H1 (cell line): Measurements from ENCODE around the gene NAPA. TPM values are rescaled to one million over a fixed set of nuclear protein-coding genes. Genes with fewer than 3 reads are reported as not detected.

ENCODE experiments used
- CTCF ChIA-PET: fragments of 300-600 bp; sonication (Branson Sonifier 250); formaldehyde crosslinking; loops from one replicate; lab custom pipeline; 2021; ENCODE audit not compliant: partially characterized antibody; lab: Charles Lee
- POLR2A ChIA-PET: fragments of 300-600 bp; sonication (Branson Sonifier 250); formaldehyde crosslinking; loops from one replicate; lab custom pipeline; 2021; ENCODE audit warnings: inconsistent platforms; ENCODE audit not compliant: partially characterized antibody; lab: Charles Lee
- DNase-seq, 2 experiments: peaks; one replicate each; pipeline versions ENCODE4 v3.0.0 to v3.0.0-alpha.2; 2010 to 2022; ENCODE audit warnings: low spot score in 2 of 2, low read depth in 1 of 2, mixed read lengths in 1 of 2
- FAIRE-seq: peaks from 2 replicates; lab custom pipeline; 2011; peaks lifted over from hg19 to GRCh38; lab: Jason Lieb, UNC
- H2AFZ ChIP-seq: 2 replicates; pipeline ENCODE4 v1.8.1; 2012; ENCODE audit warnings: low read length, inconsistent platforms
- H2AK5ac ChIP-seq: 2 replicates; pipeline ENCODE4 v1.6.1; 2013; ENCODE audit warnings: low read depth, low read length
- H2BK120ac ChIP-seq: replicated peaks from 2 replicates; pipeline ENCODE3; 2013; ENCODE audit warnings: low read depth, low read length, inconsistent platforms
- H2BK12ac ChIP-seq: 2 replicates; pipeline ENCODE4 v1.6.1; 2013; ENCODE audit warnings: low read depth, low read length
- H2BK15ac ChIP-seq: 2 replicates; pipeline ENCODE4 v1.6.1; 2013; ENCODE audit warnings: low read length
- H2BK20ac ChIP-seq: 2 replicates; pipeline ENCODE4 v1.6.1; 2013; ENCODE audit warnings: low read length
- H2BK5ac ChIP-seq: 2 replicates; pipeline ENCODE4 v1.6.1; 2013; ENCODE audit warnings: low read depth, low read length
- H3K14ac ChIP-seq: 2 replicates; pipeline ENCODE4 v1.6.1; 2013; ENCODE audit warnings: inconsistent platforms; ENCODE audit not compliant: insufficient read length
- H3K18ac ChIP-seq: 2 replicates; pipeline ENCODE4 v1.6.1; 2013; ENCODE audit warnings: low read length; ENCODE audit errors: extremely low read depth
- H3K23ac ChIP-seq: 2 replicates; pipeline ENCODE4 v1.6.1; 2013; ENCODE audit warnings: inconsistent platforms; ENCODE audit not compliant: insufficient read length
- H3K23me2 ChIP-seq: 2 replicates; pipeline ENCODE4 v1.6.1; 2013; ENCODE audit warnings: low read depth, low read length
- H3K27ac ChIP-seq: 2 replicates; pipeline ENCODE4 v1.6.1; 2011; ENCODE audit warnings: low read depth, low read length, inconsistent platforms
- H3K27me3 ChIP-seq, 4 experiments: replicated peaks in 1 of 4; 1 replicate in 1 of 4; 2 replicates in 3 of 4; pipeline versions ENCODE4 v1.6.1 to v1.8.1; 2011 to 2013; ENCODE audit warnings: low read length in 3 of 4, mild to moderate bottlenecking in 3 of 4, inconsistent platforms in 2 of 4, mixed read lengths in 2 of 4, moderate library complexity in 1 of 4; ENCODE audit not compliant: control insufficient read depth in 3 of 4, insufficient read depth in 3 of 4; ENCODE audit errors: extremely low read depth in 1 of 4
- H3K36me3 ChIP-seq, 4 experiments: 2 replicates each; pipeline versions ENCODE4 v1.6.1 to v1.8.1; 2011 to 2013; ENCODE audit warnings: mild to moderate bottlenecking in 4 of 4, low read length in 3 of 4, moderate library complexity in 2 of 4, control low read depth in 1 of 4, inconsistent platforms in 1 of 4; ENCODE audit not compliant: insufficient read depth in 4 of 4, control insufficient read depth in 2 of 4
- H3K4ac ChIP-seq: replicated peaks from 2 replicates; pipeline ENCODE3; 2013; ENCODE audit warnings: low read length, low read depth, mixed read lengths, inconsistent platforms; ENCODE audit not compliant: insufficient read length
- H3K4me1 ChIP-seq, 4 experiments: replicated peaks in 1 of 4; 1 replicate in 1 of 4; 2 replicates in 3 of 4; pipeline versions ENCODE4 v1.6.1 to v1.8.1; 2011 to 2013; ENCODE audit warnings: low read length in 3 of 4, inconsistent platforms in 2 of 4, mixed read lengths in 1 of 4; ENCODE audit not compliant: insufficient read depth in 4 of 4, control insufficient read depth in 3 of 4
- H3K4me2 ChIP-seq, 2 experiments: 2 replicates each; pipeline versions ENCODE4 v1.6.1 to v1.8.1; 2011 to 2013; ENCODE audit warnings: low read depth in 2 of 2, low read length in 2 of 2, control low read depth in 1 of 2, inconsistent platforms in 1 of 2, mild to moderate bottlenecking in 1 of 2; ENCODE audit not compliant: insufficient read depth in 1 of 2
- H3K4me3 ChIP-seq, 4 experiments: fragments of 200-600, 300-600 bp in 1 of 4; sonication (generic), shearing (Covaris generic), sonication (Bioruptor Twin) in 1 of 4; 2 replicates each; pipeline versions ENCODE4 v1.5.1 to v1.8.1; 2011 to 2016; ENCODE audit warnings: low read length in 4 of 4, low read depth in 3 of 4, control low read depth in 2 of 4, inconsistent platforms in 2 of 4, mild to moderate bottlenecking in 2 of 4, mixed read lengths in 1 of 4, moderate library complexity in 1 of 4; ENCODE audit not compliant: insufficient read depth in 2 of 4; ENCODE audit errors: extremely low read depth in 1 of 4
- H3K56ac ChIP-seq: replicated peaks from 2 replicates; pipeline ENCODE3; 2013; ENCODE audit warnings: low read depth, mild to moderate bottlenecking, mixed read lengths, low read length, inconsistent platforms; ENCODE audit not compliant: insufficient read length
- H3K79me1 ChIP-seq: 2 replicates; pipeline ENCODE4 v1.6.1; 2013; ENCODE audit warnings: low read depth, low read length, control low read depth
- H3K79me2 ChIP-seq, 2 experiments: 2 replicates each; pipeline versions ENCODE4 v1.6.1 to v1.8.1; 2012 to 2013; ENCODE audit warnings: low read length in 2 of 2, mild to moderate bottlenecking in 2 of 2, inconsistent platforms in 1 of 2; ENCODE audit not compliant: insufficient read depth in 2 of 2, control insufficient read depth in 1 of 2
- H3K9ac ChIP-seq, 4 experiments: replicated peaks in 1 of 4; 1 replicate in 1 of 4; 2 replicates in 3 of 4; pipeline versions ENCODE4 v1.6.1 to v1.8.1; 2011 to 2013; ENCODE audit warnings: low read depth in 3 of 4, low read length in 3 of 4, control low read depth in 2 of 4, mild to moderate bottlenecking in 2 of 4, moderate library complexity in 2 of 4, inconsistent platforms in 1 of 4; ENCODE audit errors: extremely low read depth in 1 of 4
- H3K9me3 ChIP-seq, 2 experiments: 2 replicates each; pipeline versions ENCODE4 v1.6.1 to v1.8.1; 2012 to 2013; ENCODE audit warnings: mild to moderate bottlenecking in 2 of 2, moderate library complexity in 2 of 2, control low read depth in 1 of 2, inconsistent platforms in 1 of 2, low read depth in 1 of 2, low read length in 1 of 2, mixed read lengths in 1 of 2; ENCODE audit not compliant: insufficient read depth in 2 of 2
- H4K20me1 ChIP-seq, 2 experiments: replicated peaks in 1 of 2; 2 replicates each; pipeline versions ENCODE3 to v1.8.1; 2011 to 2013; ENCODE audit warnings: inconsistent platforms in 2 of 2, low read length in 2 of 2, mild to moderate bottlenecking in 1 of 2; ENCODE audit not compliant: insufficient read depth in 2 of 2, control insufficient read depth in 1 of 2
- H4K5ac ChIP-seq: 2 replicates; pipeline ENCODE4 v1.6.1; 2013; ENCODE audit warnings: low read length, low read depth, mixed read lengths, inconsistent platforms; ENCODE audit not compliant: insufficient read length
- H4K8ac ChIP-seq: 2 replicates; pipeline ENCODE4 v1.8.0; 2013; ENCODE audit warnings: mild to moderate bottlenecking, moderate library complexity, low read length, inconsistent platforms; ENCODE audit not compliant: insufficient read depth; ENCODE audit errors: extremely low read depth
- H4K91ac ChIP-seq: replicated peaks from 2 replicates; pipeline ENCODE3; 2013; ENCODE audit warnings: low read length, mixed read lengths, inconsistent platforms; ENCODE audit not compliant: insufficient read length
- BCL11A ChIP-seq, 2 experiments: IDR thresholded peaks; one replicate each; pipeline ENCODE4 v1.6.1; 2011; ENCODE audit warnings: low read depth in 2 of 2, low read length in 2 of 2, mild to moderate bottlenecking in 2 of 2
- CBX5 ChIP-seq: fragments of 300-800, 300-1000 bp; sonication (generic); IDR thresholded peaks from 2 replicates; pipeline ENCODE4 v1.7.1; 2016; ENCODE audit warnings: antibody characterized with exemption, low read length, low read depth
- GTF2F1 ChIP-seq: IDR thresholded peaks from 2 replicates; pipeline ENCODE4 v1.6.1; 2012; ENCODE audit warnings: low read depth, low read length, improper control_type of control experiment, borderline replicate concordance
- KDM5A ChIP-seq: fragments of 200-600 bp; IDR thresholded peaks from 2 replicates; pipeline ENCODE4 v1.7.1; 2012; ENCODE audit warnings: mild to moderate bottlenecking, low read length, inconsistent platforms, mixed read lengths
- POLR2A ChIP-seq, 2 experiments: IDR thresholded peaks; 1 replicate in 1 of 2; 2 replicates in 1 of 2; pipeline ENCODE4 v1.6.1; 2011; ENCODE audit warnings: low read depth in 2 of 2, low read length in 2 of 2, mild to moderate bottlenecking in 2 of 2; ENCODE audit errors: control extremely low read depth in 1 of 2
- RFX5 ChIP-seq: IDR thresholded peaks from 2 replicates; pipeline ENCODE4 v1.6.1; 2011; ENCODE audit warnings: low read depth, low read length, improper control_type of control experiment, borderline replicate concordance
- RXRA ChIP-seq: IDR thresholded peaks from 2 replicates; pipeline ENCODE4 v1.6.1; 2011; ENCODE audit warnings: low read depth, mild to moderate bottlenecking, low read length, moderate library complexity; ENCODE audit not compliant: insufficient read depth
- SAP30 ChIP-seq: fragments of 300-600 bp; sonication (generic); IDR thresholded peaks from 2 replicates; pipeline ENCODE4 v1.7.1; 2012; ENCODE audit warnings: low read length, moderate library complexity, mild to moderate bottlenecking, inconsistent platforms; ENCODE audit not compliant: insufficient read depth, insufficient replicate concordance
- SP1 ChIP-seq: IDR thresholded peaks from 2 replicates; pipeline ENCODE4 v1.6.1; 2011; ENCODE audit warnings: low read depth, low read length
- WGBS, 2 experiments: shearing (Covaris generic) in 1 of 2; methylation state at CpG; one replicate each; pipeline versions ENCODE4 v1.1.6 to v1.1.7; 2013 to 2015; ENCODE audit warnings: low lambda C conversion rate in 2 of 2, mixed read lengths in 2 of 2, inconsistent platforms in 1 of 2, low coverage in 1 of 2, missing lambda C conversion rate in 1 of 2; ENCODE audit not compliant: insufficient replicate concordance in 2 of 2, insufficient coverage in 1 of 2, insufficient read length in 1 of 2; ENCODE audit errors: extremely low coverage in 1 of 2, missing lambda C conversion rate in 1 of 2; 5-methylcytosine and 5-hydroxymethylcytosine counted together
- polyA plus RNA-seq, 7 experiments: library from polyadenylated mRNA; depleted of rRNA in 3 of 7; stranded (reverse) in 5 of 7; unstranded in 2 of 7; fragments of >200 nt in 5 of 7; fragments of 200-250 nt in 2 of 7; gene quantifications; 1 replicate in 5 of 7; 2 replicates in 1 of 7; 4 replicates in 1 of 7; pipeline versions ENCODE4 v1.2.1 to v1.2.3, GENCODE V29; 2011 to 2013; ENCODE audit warnings: missing spikeins in 2 of 7, mixed read lengths in 2 of 7
- total RNA-seq: library from RNA; stranded (reverse); fragmentation: NEBNext Ultra II Directional; extraction: Animal tissue kit (Norgen Biotek cat#: 25700); gene quantifications from 2 replicates; pipeline ENCODE4 v1.2.1, GENCODE V29; 2021
- TF ChIP-seq, protein P1 (sequence below): IDR thresholded peaks from 2 replicates; pipeline ENCODE4 v1.6.1; 2012; ENCODE audit warnings: inconsistent platforms

Gene NAPA
- total and polyA plus RNA-seq, 2 of the 8 experiments (the other 6 are each of a cell fraction or from before 2014, with no cell fraction given), result 58.5 to 78.2 TPM

DNA sequence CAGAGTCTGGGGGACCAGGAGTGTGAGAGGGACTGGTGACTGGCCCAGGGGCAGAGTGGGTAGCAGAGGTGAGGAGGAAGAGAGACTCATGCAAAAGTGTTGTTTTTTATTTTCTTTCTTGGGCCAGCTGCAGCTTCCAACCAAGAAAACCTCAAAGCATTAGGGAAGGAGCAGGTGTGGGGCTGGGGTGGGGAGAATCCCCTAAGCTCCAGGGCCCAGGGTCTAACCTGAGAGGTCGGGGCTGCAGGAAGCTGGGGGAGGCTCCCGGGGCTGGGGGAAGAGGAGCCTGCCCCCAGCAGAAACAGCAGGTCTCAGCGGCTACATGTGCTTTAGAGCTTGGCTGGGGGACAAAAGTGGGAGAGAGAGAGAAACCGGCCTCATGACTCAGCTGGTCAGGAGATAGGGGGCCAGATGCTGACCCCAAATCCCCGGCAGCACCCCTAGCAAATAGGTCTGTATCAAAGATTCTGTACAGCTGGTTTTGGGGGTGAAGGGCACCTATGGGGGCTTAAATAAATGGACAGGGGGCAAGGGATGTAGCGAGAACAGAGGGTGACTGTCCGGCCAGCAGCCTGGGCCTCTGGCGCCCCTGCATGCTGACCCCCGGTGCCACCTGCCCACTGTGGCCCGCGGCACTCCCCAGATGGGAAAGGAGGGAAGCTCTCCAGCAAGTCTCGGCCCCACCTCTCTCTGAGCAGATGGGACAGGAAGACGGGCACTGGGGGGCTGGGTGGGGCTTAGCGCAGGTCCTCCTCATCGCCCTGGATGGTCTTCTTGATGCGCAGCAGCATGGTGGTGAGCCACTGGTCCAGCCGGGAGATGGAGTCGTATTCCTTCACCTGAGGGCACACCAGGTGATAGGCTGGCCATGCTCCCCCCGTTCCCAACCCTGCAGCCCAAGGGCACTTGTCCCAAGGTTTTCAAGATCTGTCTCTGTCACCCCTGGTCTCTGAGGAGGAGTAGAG lies 27.0 kb downstream of the NAPA start:
- Histone ChIP-seq H4K5ac (no peak overlapping the region), H3K4me1 (peaks cover 0 to 4% (median 1%) of the 10 kb centered on the region in 4 experiments; a peak in 3 of 7 replicates), H3K9ac (no peak overlapping the region), H3K9me3 (no peaks in the 10 kb centered on the region), H3K4me3 (no peak overlapping the region), H4K91ac (no peak overlapping the region), H3K79me2 (no peaks in the 10 kb centered on the region), H2BK12ac (no peak overlapping the region), H2BK20ac (no peak overlapping the region), H3K27me3 (no peaks in the 10 kb centered on the region), H3K56ac (no peak overlapping the region), H3K36me3 (peaks cover 3 to 10% (median 5%) of the 10 kb centered on the region in 4 experiments; a peak in 4 of 8 replicates), H2BK5ac (no peak overlapping the region), H2AFZ (no peak overlapping the region), H2BK15ac (no peak overlapping the region), H2BK120ac (no peak overlapping the region), H3K18ac (no peak overlapping the region), H3K23me2 (peaks cover 12% of the 10 kb centered on the region; the same call in 1 of the 2 replicates), H2AK5ac (no peak overlapping the region), H3K4ac (no peak overlapping the region), H3K14ac (no peak overlapping the region), H3K27ac (no peak overlapping the region), H4K20me1 (peaks cover 0 to 9% of the 10 kb centered on the region in 2 experiments), H3K79me1 (no peaks in the 10 kb centered on the region), H3K23ac (no peak overlapping the region), H3K4me2 (no peak overlapping the region), H4K8ac (peak overlapping the region; percentile 45; the same call in 1 of the 2 replicates)
- 91% methylated on average over 11 of the region's 19 CpGs; no CpG with 5 or more reads in 1 of the 2 experiments for WGBS, 2 experiments
- ChIA-PET POLR2A (interaction anchor here (0.6 to 5.0 kb wide), 6 partner anchors 9 to 67 kb away, joined by 3 to 55 read pairs (median 3); no protein-coding TSS in a partner anchor), CTCF (interaction anchor here (0.9 to 6.3 kb wide), 12 partner anchors 8 to 225 kb away, joined by 3 to 32 read pairs (median 5); partner anchors contain the start of gene EHD2)
- DNase-seq, result no peak
- TF ChIP-seq CBX5 (no peak), RFX5 (no peak), KDM5A (no peak), POLR2A (IDR thresholded peaks at IDR 0.05; ENCODE audit: control extremely low read depth in 1 of 2, low read depth in 2 of 2, low read length in 2 of 2) (no peak), SP1 (no peak), RXRA (no peak), GTF2F1 (no peak), BCL11A (IDR thresholded peaks at IDR 0.05; ENCODE audit: low read depth in 2 of 2, low read length in 2 of 2) (no peak), SAP30 (no peak)
- TF ChIP-seq, protein P1, sequence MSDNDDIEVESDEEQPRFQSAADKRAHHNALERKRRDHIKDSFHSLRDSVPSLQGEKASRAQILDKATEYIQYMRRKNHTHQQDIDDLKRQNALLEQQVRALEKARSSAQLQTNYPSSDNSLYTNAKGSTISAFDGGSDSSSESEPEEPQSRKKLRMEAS, result no peak
- FAIRE-seq, result no peak
